OCI-LY1 (cell line): ENCODE data around the gene ARHGAP22.

Source experiments
- H2AFZ ChIP-seq: fragments of 200-600 bp; sonication (generic), shearing (Covaris generic); 2 replicates; pipeline ENCODE4 v1.6.0; 2014; ENCODE audit warnings: antibody characterized with exemption, mild to moderate bottlenecking, low read length
- H3F3A ChIP-seq: fragments of 200-600 bp; sonication (generic), shearing (Covaris generic); 2 replicates; pipeline ENCODE4 v1.6.0; 2014; ENCODE audit warnings: mild to moderate bottlenecking, antibody characterized with exemption, low read length, moderate library complexity; ENCODE audit not compliant: insufficient read depth
- H3K27ac ChIP-seq: fragments of 200-600 bp; sonication (generic); 2 replicates; pipeline ENCODE4 v1.5.1; 2014; ENCODE audit warnings: low read length, mixed run types, mild to moderate bottlenecking, low read depth; ENCODE audit not compliant: poor library complexity, severe bottlenecking
- H3K27me3 ChIP-seq: fragments of 200-600 bp; sonication (generic); 2 replicates; pipeline ENCODE4 v1.6.0; 2014; ENCODE audit warnings: antibody characterized with exemption, mild to moderate bottlenecking, low read length, moderate library complexity; ENCODE audit not compliant: insufficient read depth
- H3K36me3 ChIP-seq: fragments of 200-600 bp; sonication (generic); 2 replicates; pipeline ENCODE4 v1.6.1; 2014; ENCODE audit warnings: mild to moderate bottlenecking, antibody characterized with exemption, low read length, moderate library complexity, mixed read lengths; ENCODE audit not compliant: insufficient read depth
- H3K4me1 ChIP-seq: fragments of 200-600 bp; sonication (generic); 2 replicates; pipeline ENCODE4 v1.5.1; 2014; ENCODE audit warnings: mild to moderate bottlenecking, low read length, moderate library complexity; ENCODE audit not compliant: insufficient read depth, severe bottlenecking
- H3K4me2 ChIP-seq: fragments of 200-600 bp; sonication (generic), shearing (Covaris generic); 2 replicates; pipeline ENCODE4 v1.6.1; 2014; ENCODE audit warnings: low read length
- H3K4me3 ChIP-seq: fragments of 200-600 bp; sonication (generic); 2 replicates; pipeline ENCODE4 v1.5.1; 2014; ENCODE audit warnings: low read length, low read depth, mild to moderate bottlenecking, mixed read lengths; ENCODE audit not compliant: poor library complexity, severe bottlenecking
- H3K79me2 ChIP-seq: fragments of 200-600 bp; shearing (Covaris generic); 2 replicates; pipeline ENCODE4 v1.6.1; 2016; ENCODE audit warnings: mixed run types, low read length, mixed read lengths; ENCODE audit not compliant: insufficient read depth
- H3K9ac ChIP-seq: fragments of 200-600 bp; sonication (generic), shearing (Covaris generic); 2 replicates; pipeline ENCODE4 v1.6.1; 2014; ENCODE audit warnings: mild to moderate bottlenecking, low read length, mixed read lengths
- H3K9me2 ChIP-seq: fragments of 200-600 bp; sonication (generic), shearing (Covaris generic); 2 replicates; pipeline ENCODE4 v1.6.1; 2014; ENCODE audit warnings: low read depth, mild to moderate bottlenecking, low read length, mixed read lengths
- H3K9me3 ChIP-seq: fragments of 200-600 bp; shearing (Covaris generic); 2 replicates; pipeline ENCODE4 v1.6.1; 2014; ENCODE audit warnings: low read length, mixed read lengths
- H4K20me1 ChIP-seq: fragments of 200-600 bp; sonication (generic), shearing (Covaris generic); 2 replicates; pipeline ENCODE4 v1.6.0; 2016; ENCODE audit warnings: mild to moderate bottlenecking, low read length; ENCODE audit not compliant: insufficient read depth
- EZH2 ChIP-seq: fragments of 200-600 bp; sonication (generic), shearing (Covaris generic); IDR thresholded peaks from 2 replicates; pipeline ENCODE4 v1.8.0; 2017; ENCODE audit warnings: borderline replicate concordance, mixed run types, mild to moderate bottlenecking, antibody characterized with exemption, low read length, moderate library complexity, mixed read lengths
- TF ChIP-seq, protein P1 (sequence below): fragments of 200-600 bp; sonication (generic), shearing (Covaris generic); IDR thresholded peaks from 2 replicates; pipeline ENCODE4 v1.5.1; 2017; ENCODE audit warnings: mild to moderate bottlenecking, antibody characterized with exemption, low read length, moderate library complexity, mixed read lengths

Gene ARHGAP22

DNA sequence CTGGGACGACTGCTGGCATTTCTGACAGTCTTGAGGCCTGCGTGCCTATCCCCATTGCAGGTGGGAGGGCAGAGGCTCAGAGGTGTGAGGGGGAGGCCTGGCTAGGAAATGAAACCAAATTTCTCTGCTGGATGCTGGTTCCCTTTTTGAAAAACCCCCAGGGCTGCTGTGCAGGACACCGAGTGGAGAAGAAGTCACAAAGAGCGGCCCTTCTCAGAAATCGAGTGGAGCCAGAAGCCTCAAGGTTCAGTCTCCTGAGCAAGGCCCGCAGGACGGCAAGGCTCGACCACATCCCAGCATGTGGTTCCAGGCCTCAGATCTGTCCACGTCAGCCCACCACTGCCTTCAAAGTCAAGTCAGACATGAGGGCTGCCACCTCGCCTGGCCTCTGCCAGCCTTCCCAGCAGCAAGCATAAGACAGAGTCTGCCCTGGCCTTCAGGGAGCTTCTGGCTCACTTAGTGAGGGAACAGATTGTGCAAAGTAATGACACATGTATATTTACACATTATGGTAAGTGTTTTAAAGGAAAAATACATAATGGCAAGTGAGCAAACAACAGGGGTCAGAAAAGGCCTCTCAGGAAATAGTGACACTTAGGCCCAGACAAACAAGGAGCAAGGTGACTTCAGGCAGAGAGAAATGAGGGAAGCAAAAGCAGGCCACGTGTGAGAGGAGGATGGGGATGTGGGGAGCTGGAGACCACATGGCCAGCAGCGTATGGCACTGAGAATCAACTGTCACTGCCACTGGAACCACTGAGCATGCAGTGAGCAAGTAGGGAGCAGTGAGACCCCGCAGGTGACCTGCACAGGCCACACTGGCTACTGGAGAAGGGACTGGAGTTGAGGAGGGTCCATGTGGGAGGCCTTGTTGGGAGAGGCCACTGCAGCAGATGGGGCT lies 86.7 kb downstream of the ARHGAP22 start:
- no peak overlapping the region for H3K4me2 ChIP-seq
- no peaks in the 10 kb centered on the region for H3K79me2 ChIP-seq
- H3K9ac ChIP-seq = no peak overlapping the region
- no peaks in the 10 kb centered on the region for H3K36me3 ChIP-seq
- TF ChIP-seq, protein P1, sequence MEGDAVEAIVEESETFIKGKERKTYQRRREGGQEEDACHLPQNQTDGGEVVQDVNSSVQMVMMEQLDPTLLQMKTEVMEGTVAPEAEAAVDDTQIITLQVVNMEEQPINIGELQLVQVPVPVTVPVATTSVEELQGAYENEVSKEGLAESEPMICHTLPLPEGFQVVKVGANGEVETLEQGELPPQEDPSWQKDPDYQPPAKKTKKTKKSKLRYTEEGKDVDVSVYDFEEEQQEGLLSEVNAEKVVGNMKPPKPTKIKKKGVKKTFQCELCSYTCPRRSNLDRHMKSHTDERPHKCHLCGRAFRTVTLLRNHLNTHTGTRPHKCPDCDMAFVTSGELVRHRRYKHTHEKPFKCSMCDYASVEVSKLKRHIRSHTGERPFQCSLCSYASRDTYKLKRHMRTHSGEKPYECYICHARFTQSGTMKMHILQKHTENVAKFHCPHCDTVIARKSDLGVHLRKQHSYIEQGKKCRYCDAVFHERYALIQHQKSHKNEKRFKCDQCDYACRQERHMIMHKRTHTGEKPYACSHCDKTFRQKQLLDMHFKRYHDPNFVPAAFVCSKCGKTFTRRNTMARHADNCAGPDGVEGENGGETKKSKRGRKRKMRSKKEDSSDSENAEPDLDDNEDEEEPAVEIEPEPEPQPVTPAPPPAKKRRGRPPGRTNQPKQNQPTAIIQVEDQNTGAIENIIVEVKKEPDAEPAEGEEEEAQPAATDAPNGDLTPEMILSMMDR = no peak
- no peak for TF ChIP-seq EZH2
- H3K9me2 ChIP-seq = no peaks in the 10 kb centered on the region
- no peak overlapping the region for H3K4me3 ChIP-seq
- no peaks in the 10 kb centered on the region for H3F3A ChIP-seq
- H2AFZ ChIP-seq = no peak overlapping the region
- H3K4me1 ChIP-seq = no peaks in the 10 kb centered on the region
- H4K20me1 ChIP-seq = no peaks in the 10 kb centered on the region
- H3K9me3 ChIP-seq = no peaks in the 10 kb centered on the region
- H3K27ac ChIP-seq = no peak overlapping the region
- no peaks in the 10 kb centered on the region for H3K27me3 ChIP-seq

DNA sequence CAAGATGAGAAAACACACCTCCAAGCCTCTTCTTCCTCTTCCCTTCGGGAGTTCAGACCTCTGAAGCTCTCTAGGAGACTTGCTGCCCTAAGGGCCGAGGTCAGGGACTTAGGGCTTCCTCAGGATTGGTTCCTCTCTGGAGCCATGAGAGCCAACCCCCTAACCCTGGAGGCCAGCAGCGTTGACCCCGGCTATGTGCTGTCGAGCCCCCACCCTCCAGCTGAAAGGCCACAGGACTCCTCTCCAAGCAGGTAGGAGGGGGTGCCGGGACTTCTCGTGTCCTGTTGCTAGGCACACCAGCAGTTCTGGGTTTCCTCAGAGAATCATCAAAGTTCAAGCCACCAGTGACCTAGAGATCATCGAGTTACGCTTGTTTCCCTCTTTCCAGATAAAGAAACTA lies 87.4 kb downstream of the ARHGAP22 start:
- no peak overlapping the region for H3K4me2 ChIP-seq
- TF ChIP-seq, protein P1 = no peak
- no peak for TF ChIP-seq EZH2

DNA sequence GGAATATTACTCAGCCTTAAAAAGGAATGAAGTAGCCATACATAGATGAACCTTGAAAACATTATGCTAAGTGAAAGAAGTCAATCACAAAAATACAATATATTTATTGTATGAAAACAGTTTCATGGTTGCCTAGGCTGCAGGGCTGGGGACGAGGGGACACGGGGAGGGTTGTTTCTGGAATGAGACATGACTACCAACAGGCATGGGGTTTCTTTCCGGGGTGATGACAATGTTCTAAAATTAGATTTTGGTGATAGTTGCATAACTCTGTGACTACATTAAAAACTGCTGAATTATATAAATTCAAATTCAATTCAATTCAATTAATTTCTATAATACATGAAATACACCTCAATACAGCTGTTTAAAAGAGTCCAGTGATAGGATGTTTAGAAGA lies 88.0 kb downstream of the ARHGAP22 start:
- Histone ChIP-seq H3F3A (no peaks in the 10 kb centered on the region), H2AFZ (no peak overlapping the region), H3K4me2 (no peak overlapping the region), H3K4me1 (no peaks in the 10 kb centered on the region), H3K79me2 (no peaks in the 10 kb centered on the region), H3K9ac (no peak overlapping the region), H3K36me3 (no peaks in the 10 kb centered on the region), H3K27ac (no peak overlapping the region), H3K9me2 (no peaks in the 10 kb centered on the region), H4K20me1 (no peaks in the 10 kb centered on the region), H3K27me3 (no peaks in the 10 kb centered on the region), H3K9me3 (no peaks in the 10 kb centered on the region), H3K4me3 (no peak overlapping the region)
- TF ChIP-seq, protein P1 = no peak
- TF ChIP-seq EZH2 = no peak

More for the DNA sequence above, 87.4 kb downstream of the ARHGAP22 start:
- no peaks in the 10 kb centered on the region for H3K4me1 ChIP-seq
- H3K9ac ChIP-seq = no peak overlapping the region
- no peak overlapping the region for H3K27ac ChIP-seq
- no peaks in the 10 kb centered on the region for H4K20me1 ChIP-seq
- no peak overlapping the region for H3K4me3 ChIP-seq
- H3K79me2 ChIP-seq = no peaks in the 10 kb centered on the region
- H3K9me3 ChIP-seq = no peaks in the 10 kb centered on the region
- no peak overlapping the region for H2AFZ ChIP-seq
- no peaks in the 10 kb centered on the region for H3K9me2 ChIP-seq
- H3F3A ChIP-seq = no peaks in the 10 kb centered on the region
- H3K27me3 ChIP-seq = no peaks in the 10 kb centered on the region
- H3K36me3 ChIP-seq = no peaks in the 10 kb centered on the region
